K562 (cell line): ENCODE measurements around the gene VDAC1. TPM values are rescaled to one million over a fixed set of nuclear protein-coding genes. Genes with fewer than 3 reads are reported as not detected.

Source experiments
- ATF3 ChIP-seq, 2 experiments: fragments of 450-650 bp in 1 of 2; sonication (generic) in 1 of 2; formaldehyde crosslinking in 1 of 2; IDR thresholded peaks in 1 of 2; conservative IDR thresholded peaks in 1 of 2; 2 replicates each; pipeline versions ENCODE4 v1.6.1 to v1.8.1; 2016 to 2023; ENCODE audit warnings: mild to moderate bottlenecking in 2 of 2, moderate library complexity in 2 of 2, inconsistent platforms in 1 of 2, missing genetic modification reagents in 1 of 2
- COPS2 ChIP-seq: fragments of 450-650 bp; conservative IDR thresholded peaks from 2 replicates; pipeline ENCODE4 v1.6.1; 2016; ENCODE audit warnings: mild to moderate bottlenecking, moderate library complexity
- DPF2 ChIP-seq: fragments of 450-650 bp; IDR thresholded peaks from 2 replicates; pipeline ENCODE4 v1.6.1; 2016
- ETV1 ChIP-seq: fragments of 450-650 bp; conservative IDR thresholded peaks from 2 replicates; pipeline ENCODE4 v1.6.1; 2016; ENCODE audit warnings: missing genetic modification characterization, control low read depth, low read depth, missing compliant biosample characterization
- LARP7 ChIP-seq: fragments of 450-650 bp; IDR thresholded peaks from 2 replicates; pipeline ENCODE4 v1.6.1; 2016
- MBD2 ChIP-seq: sonication (generic); IDR thresholded peaks from 2 replicates; pipeline ENCODE4 v1.6.1; 2016; ENCODE audit warnings: low read depth, borderline replicate concordance
- MXI1 ChIP-seq: IDR thresholded peaks from 2 replicates; pipeline ENCODE4 v1.6.1; 2011; ENCODE audit warnings: low read depth, mild to moderate bottlenecking, improper control_type of control experiment, low read length
- PHB2 ChIP-seq: fragments of 450-650 bp; IDR thresholded peaks from 2 replicates; pipeline ENCODE4 v1.6.1; 2017; ENCODE audit warnings: low read depth
- RUNX1 ChIP-seq: sonication (generic); IDR thresholded peaks from 2 replicates; pipeline ENCODE4 v1.6.1; 2016; ENCODE audit warnings: antibody characterized with exemption, low read depth
- SIRT6 ChIP-seq: IDR thresholded peaks from one replicate; pipeline ENCODE4 v1.6.1; 2012; ENCODE audit warnings: low read depth, mild to moderate bottlenecking, control low read depth, inconsistent platforms, low read length, moderate library complexity
- SOX6 ChIP-seq: fragments of 450-650 bp; IDR thresholded peaks from 2 replicates; pipeline ENCODE4 v1.6.1; 2014; ENCODE audit warnings: mild to moderate bottlenecking
- SPI1 ChIP-seq: IDR thresholded peaks from 2 replicates; pipeline ENCODE4 v1.6.1; 2011; ENCODE audit warnings: low read depth, low read length, control low read depth, borderline replicate concordance
- TCF3 ChIP-seq: sonication (generic); formaldehyde crosslinking; IDR thresholded peaks from 2 replicates; pipeline ENCODE4 v1.4.0; 2020; ENCODE audit warnings: mild to moderate bottlenecking, missing genetic modification reagents
- UBTF ChIP-seq, 2 experiments: IDR thresholded peaks; 2 replicates each; pipeline ENCODE4 v1.6.1; 2012; ENCODE audit warnings: improper control_type of control experiment in 2 of 2, low read depth in 2 of 2, low read length in 2 of 2, borderline replicate concordance in 1 of 2
- ZNF644 ChIP-seq: fragments of 200-800 bp; sonication (Bioruptor generic); IDR thresholded peaks from 2 replicates; pipeline ENCODE4 v1.6.1; 2016; ENCODE audit warnings: low read depth, missing genetic modification characterization, missing compliant biosample characterization
- ZNF695 ChIP-seq: fragments of 450-650 bp; formaldehyde crosslinking; IDR thresholded peaks from 2 replicates; pipeline ENCODE4 v1.4.0; 2020; ENCODE audit warnings: mild to moderate bottlenecking, moderate library complexity
- polyA plus RNA-seq, 8 experiments: library from polyadenylated mRNA; depleted of rRNA in 4 of 8; stranded (reverse) in 5 of 8; unstranded in 3 of 8; fragments of >200 nt; fragmentation: Nextera tagmentation in 2 of 8; fragmentation: Illumina TruSeq in 1 of 8; extraction: Ambion mirVana in 2 of 8; extraction: Trizol in 1 of 8; gene quantifications; 2 replicates each; pipeline versions ENCODE4 v1.2.1 to v1.2.3, GENCODE V29; 2011 to 2014; ENCODE audit warnings: inconsistent platforms in 1 of 8, missing spikeins in 1 of 8
- total RNA-seq, 7 experiments: library from RNA; depleted of rRNA in 6 of 7; stranded (reverse); fragments of >200 nt in 6 of 7; fragmentation: Illumina TruSeq in 2 of 7; extraction: Trizol in 2 of 7; gene quantifications; 2 replicates each; pipeline versions ENCODE4 v1.2.1 to v1.2.3, GENCODE V29; 2011 to 2021; ENCODE audit warnings: low replicate concordance in 1 of 7
- TF ChIP-seq, protein P1 (sequence below): fragments of 250-450 bp; sonication (Bioruptor Pico); IDR thresholded peaks from 2 replicates; pipeline ENCODE4 v1.9.0; 2021; ENCODE audit warnings: mild to moderate bottlenecking
- TF ChIP-seq, protein P2 (sequence below): IDR thresholded peaks from 2 replicates; pipeline ENCODE4 v1.6.1; 2011; ENCODE audit warnings: borderline replicate concordance, low read depth, mild to moderate bottlenecking, moderate library complexity, low read length; ENCODE audit not compliant: insufficient read depth, poor library complexity, severe bottlenecking
- TF ChIP-seq, protein P3 (sequence below): fragments of 250-450 bp; sonication (Bioruptor Pico); IDR thresholded peaks from 2 replicates; pipeline ENCODE4 v1.5.0; 2022; ENCODE audit warnings: mild to moderate bottlenecking

VDAC1 gene
- total and polyA plus RNA-seq, 9 of the 15 experiments (the other 6 are each of a cell fraction or from before 2014, with no cell fraction given) = 168 to 366 (median 293) TPM

- peak; percentile 33; the same call in 1 of the 2 replicates for TF ChIP-seq ZNF695 (CRISPR knock-in tag)
- TF ChIP-seq, protein P1, sequence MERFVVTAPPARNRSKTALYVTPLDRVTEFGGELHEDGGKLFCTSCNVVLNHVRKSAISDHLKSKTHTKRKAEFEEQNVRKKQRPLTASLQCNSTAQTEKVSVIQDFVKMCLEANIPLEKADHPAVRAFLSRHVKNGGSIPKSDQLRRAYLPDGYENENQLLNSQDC = no peak
- TF ChIP-seq SIRT6 = no peak
- TF ChIP-seq, protein P2, sequence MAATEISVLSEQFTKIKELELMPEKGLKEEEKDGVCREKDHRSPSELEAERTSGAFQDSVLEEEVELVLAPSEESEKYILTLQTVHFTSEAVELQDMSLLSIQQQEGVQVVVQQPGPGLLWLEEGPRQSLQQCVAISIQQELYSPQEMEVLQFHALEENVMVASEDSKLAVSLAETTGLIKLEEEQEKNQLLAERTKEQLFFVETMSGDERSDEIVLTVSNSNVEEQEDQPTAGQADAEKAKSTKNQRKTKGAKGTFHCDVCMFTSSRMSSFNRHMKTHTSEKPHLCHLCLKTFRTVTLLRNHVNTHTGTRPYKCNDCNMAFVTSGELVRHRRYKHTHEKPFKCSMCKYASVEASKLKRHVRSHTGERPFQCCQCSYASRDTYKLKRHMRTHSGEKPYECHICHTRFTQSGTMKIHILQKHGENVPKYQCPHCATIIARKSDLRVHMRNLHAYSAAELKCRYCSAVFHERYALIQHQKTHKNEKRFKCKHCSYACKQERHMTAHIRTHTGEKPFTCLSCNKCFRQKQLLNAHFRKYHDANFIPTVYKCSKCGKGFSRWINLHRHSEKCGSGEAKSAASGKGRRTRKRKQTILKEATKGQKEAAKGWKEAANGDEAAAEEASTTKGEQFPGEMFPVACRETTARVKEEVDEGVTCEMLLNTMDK = no peak
- no peak for TF ChIP-seq LARP7
- TF ChIP-seq COPS2 = no peak
- TF ChIP-seq, protein P3, sequence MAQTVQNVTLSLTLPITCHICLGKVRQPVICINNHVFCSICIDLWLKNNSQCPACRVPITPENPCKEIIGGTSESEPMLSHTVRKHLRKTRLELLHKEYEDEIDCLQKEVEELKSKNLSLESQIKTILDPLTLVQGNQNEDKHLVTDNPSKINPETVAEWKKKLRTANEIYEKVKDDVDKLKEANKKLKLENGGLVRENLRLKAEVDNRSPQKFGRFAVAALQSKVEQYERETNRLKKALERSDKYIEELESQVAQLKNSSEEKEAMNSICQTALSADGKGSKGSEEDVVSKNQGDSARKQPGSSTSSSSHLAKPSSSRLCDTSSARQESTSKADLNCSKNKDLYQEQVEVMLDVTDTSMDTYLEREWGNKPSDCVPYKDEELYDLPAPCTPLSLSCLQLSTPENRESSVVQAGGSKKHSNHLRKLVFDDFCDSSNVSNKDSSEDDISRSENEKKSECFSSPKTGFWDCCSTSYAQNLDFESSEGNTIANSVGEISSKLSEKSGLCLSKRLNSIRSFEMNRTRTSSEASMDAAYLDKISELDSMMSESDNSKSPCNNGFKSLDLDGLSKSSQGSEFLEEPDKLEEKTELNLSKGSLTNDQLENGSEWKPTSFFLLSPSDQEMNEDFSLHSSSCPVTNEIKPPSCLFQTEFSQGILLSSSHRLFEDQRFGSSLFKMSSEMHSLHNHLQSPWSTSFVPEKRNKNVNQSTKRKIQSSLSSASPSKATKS (CRISPR knock-in tag) = no peak
- peak; percentile 85 for TF ChIP-seq PHB2
- TF ChIP-seq ETV1 (tag) = peak; percentile 78
- peak; percentile 78 for TF ChIP-seq SPI1
- TF ChIP-seq RUNX1 = peak; percentile 96
- TF ChIP-seq ZNF644 = no peak
- no peak; a peak in 1 of 4 replicates for TF ChIP-seq UBTF (IDR thresholded peaks at IDR 0.05; ENCODE audit: borderline replicate concordance in 1 of 2, low read depth in 2 of 2, low read length in 2 of 2)
- TF ChIP-seq DPF2 = peak; percentile 96
- peak; percentile 99 for TF ChIP-seq TCF3 (CRISPR knock-in tag)
- TF ChIP-seq ATF3 (IDR thresholded peaks at IDR 0.05) = 0 out of 2 replicates have a peak, but pooled peaks have one; percentile 12
- TF ChIP-seq ATF3 (CRISPR knock-in tag; conservative IDR thresholded peaks at IDR 0.05) = 0 out of 2 replicates have a peak, but pooled peaks have one; percentile 41
- TF ChIP-seq MBD2 = peak; percentile 79
- peak; percentile 44; the same call in 1 of the 2 replicates for TF ChIP-seq MXI1
- TF ChIP-seq SOX6 = peak; percentile 80
Measured at GRCh38 chr5:133932441-133933168, 72.2 kb downstream of the VDAC1 start (continued).
